ENCODE results near the gene CAMK2D.

GRCh38 chr4:113727802-113728201, 33.7 kb downstream of the CAMK2D start:
- TF ChIP-seq REST (IDR thresholded peaks at IDR 0.05; ENCODE audit: unreplicated experiment) (no peak), CTCF (conservative IDR thresholded peaks at IDR 0.05; ENCODE audit: low read depth in 2 of 2) (no peak), EZH2 (IDR thresholded peaks at IDR 0.05; ENCODE audit: low read depth, unreplicated experiment) (no peak), JUNB (IDR thresholded peaks at IDR 0.05; ENCODE audit: unreplicated experiment) (no peak), EZH2phosphoT487 (IDR thresholded peaks at IDR 0.05; ENCODE audit: unreplicated experiment) (no peak), POLR2AphosphoS5 (IDR thresholded peaks at IDR 0.05; ENCODE audit: low read depth) (no peak), ZNF331 (CRISPR knock-in tag; IDR thresholded peaks at IDR 0.05; ENCODE audit: low read depth) (no peak), ETS1 (IDR thresholded peaks at IDR 0.05) (no peak)
